ENCODE measurements around the gene PNMA6E.

The PNMA6E gene

GRCh38 chrX:153401133-153401764 lies at the start of gene PNMA6E:
Gene PNMA6E (minus strand): TSS chrX:153401350. CDS start chrX:153398849, 2,501 bp downstream.
- no peak for DNase-seq (ENCODE audit: low read depth)

DNA sequence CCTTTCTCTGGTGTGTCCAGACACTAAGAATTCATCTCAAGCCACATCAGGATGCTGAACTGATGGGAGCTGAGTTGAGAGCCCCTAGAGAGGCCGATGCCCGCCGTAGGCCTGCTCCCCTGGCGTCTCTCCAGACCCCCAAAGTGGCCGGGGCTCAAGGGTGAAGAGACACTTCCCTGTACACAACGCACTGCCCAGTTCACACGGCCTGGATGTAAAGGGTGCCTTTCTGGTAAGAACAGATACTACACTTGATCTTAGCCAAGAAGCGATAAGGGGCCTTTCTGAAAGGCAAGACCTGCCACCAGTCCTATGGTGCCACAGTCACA lies 49.8 kb upstream of the PNMA6E start:
- DNase-seq (ENCODE audit: low read depth), result no peak

DNA sequence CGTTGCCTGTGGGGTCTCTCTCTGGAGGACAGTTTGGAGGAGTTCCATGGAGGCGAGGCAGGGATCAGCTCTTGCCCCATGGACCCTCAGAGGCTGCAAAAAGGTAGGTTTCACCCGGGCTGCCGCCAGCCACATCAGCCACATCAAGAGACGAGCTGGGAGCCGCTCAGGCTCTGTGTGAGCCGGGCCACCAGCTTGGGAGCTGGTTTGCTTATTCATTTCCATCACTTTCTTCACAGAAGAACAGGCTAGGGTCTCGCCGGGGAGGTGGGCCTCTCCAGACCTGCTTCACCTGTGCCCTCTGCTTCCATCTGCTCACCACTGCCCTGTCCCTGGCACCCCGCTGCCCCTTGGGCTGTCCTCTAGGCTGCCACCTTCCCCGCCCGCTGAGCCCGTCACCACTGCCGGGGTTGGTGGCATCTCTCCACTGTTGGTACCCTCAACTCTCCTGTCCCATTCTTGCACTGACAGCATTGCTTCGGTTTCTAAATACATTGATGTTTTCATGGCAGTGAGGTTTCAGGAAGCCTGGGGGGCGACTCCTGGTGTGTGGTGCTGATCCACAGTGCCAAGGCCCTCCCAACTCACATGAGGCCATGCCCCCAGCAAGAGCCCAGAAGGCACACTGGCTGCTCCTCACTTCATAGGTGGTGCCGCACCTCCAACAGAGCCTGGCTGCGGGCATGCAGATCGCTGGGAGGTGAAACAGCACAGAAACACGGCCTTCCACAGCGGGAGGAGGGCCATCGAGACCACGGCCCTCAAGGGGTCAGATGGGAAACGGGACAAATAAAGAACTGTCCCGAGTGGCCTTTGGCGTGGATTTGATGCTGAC lies 49.2 kb upstream of the PNMA6E start:
- DNase-seq (ENCODE audit: low read depth), result no peak

- DNase-seq (ENCODE audit: low read depth), result no peak
Observed at GRCh38 chrX:153449368-153450113, 48.4 kb upstream of the PNMA6E start.

GRCh38 chrX:153448556-153449367 lies 47.6 kb upstream of the PNMA6E start:
- no peak for DNase-seq (ENCODE audit: low read depth)

DNA sequence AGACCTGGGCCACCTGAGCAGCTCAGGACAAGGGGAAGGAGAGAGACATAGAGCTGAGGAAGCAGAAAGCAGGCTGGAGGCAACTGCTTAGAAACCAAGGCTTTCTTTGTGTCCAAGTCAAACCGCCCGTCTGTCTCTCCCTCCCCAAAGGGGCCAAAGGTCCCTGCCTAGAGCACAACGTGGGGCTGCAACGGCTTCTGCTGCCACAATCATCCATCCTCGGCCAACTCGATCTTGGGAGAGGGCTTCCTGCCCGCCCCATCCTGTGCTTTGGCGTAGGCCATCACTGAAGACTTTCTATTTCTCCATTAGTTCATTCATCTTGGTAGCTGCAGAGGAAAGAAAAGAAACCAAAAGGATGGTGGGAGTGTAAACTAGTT lies 46.4 kb upstream of the PNMA6E start:
- DNase-seq (ENCODE audit: low read depth), result no peak

GRCh38 chrX:153446950-153447580 lies 45.9 kb upstream of the PNMA6E start:
- no peak for DNase-seq (ENCODE audit: low read depth)

GRCh38 chrX:153446636-153446936 lies 45.4 kb upstream of the PNMA6E start:
- DNase-seq (ENCODE audit: low read depth), result no peak

GRCh38 chrX:153445856-153446635 lies 44.9 kb upstream of the PNMA6E start, which contains the start of gene TREX2:
Gene TREX2 (minus strand): TSS chrX:153446056. CDS start chrX:153445430, 626 bp downstream.
- no peak for DNase-seq (ENCODE audit: low read depth)

DNA sequence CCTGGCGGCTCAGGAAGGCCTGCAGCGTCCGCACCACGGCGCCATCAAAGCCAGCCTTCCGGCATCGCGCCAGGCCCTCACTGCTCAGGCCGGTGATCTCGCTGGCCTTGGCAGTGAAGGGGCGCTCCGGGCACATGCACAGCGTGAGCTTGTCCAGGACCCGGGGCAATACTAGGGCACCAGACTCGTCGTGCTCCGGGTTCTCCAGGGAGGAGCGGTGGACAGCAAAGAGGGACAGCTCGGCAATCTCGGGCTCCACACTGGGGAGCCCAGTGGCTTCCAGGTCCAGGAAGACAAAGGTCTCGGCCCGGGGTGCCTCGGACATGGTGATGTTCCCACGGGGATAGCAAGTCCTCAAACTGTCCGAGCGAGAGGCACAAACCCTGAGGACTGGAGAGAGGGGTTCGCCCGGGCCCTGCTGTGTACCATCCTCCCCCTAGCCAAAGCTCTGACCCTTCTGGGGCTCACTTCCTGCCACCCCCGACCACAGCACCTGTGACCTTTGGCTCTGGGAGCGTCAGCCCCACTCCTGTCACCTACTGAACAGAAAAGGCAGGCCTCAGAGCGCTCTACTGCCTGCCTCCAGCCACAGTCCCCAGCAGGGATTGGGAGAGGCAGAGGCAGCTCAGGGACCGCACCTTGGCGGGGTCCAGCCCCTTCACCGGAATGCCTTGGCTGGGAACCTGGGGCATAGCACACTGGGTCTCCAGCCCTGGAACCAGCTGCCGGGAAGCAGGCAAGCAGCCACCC lies 44.1 kb upstream of the PNMA6E start:
- no peak for DNase-seq (ENCODE audit: low read depth)

DNA sequence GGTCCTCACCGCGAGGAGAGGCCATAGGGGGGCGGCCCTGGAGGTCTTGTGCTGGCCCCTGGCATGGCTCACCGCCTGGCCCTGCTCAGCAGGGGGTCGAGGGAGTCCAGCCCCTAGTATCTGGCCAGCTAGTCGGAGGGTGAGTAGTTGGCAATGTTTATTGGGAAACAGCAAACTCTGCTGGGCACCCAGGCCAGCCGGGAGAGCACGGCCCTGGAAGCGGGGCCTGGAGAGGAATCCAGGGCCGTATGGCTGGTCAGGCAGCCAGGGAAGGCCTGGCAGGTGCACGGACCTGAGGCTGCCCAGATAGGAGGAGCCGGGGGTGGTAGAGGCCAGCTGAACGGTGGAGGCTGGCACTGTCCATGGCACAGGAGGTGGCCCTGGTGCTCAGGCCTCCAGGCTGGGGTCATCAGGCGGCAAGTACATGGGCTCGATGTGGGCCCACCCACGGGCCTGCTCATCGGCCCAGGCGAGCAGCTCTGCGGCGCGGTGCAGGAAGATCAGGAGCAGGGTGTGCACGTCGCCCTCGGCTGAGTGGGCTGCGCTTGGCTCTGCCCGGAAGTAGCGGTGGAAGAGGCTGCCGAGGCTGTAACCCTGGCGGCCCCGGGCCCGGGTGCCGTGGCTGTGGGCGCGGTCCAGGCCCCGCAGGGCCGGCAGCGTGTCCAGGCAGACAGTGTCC lies 43.3 kb upstream of the PNMA6E start:
- DNase-seq (ENCODE audit: low read depth), result no peak

- DNase-seq (ENCODE audit: low read depth), result no peak
Observed at GRCh38 chrX:153443476-153444332, 42.6 kb upstream of the PNMA6E start.

GRCh38 chrX:153442463-153442862 lies 41.3 kb upstream of the PNMA6E start:
- no peak for DNase-seq (ENCODE audit: low read depth)

GRCh38 chrX:153441981-153442380 lies 40.8 kb upstream of the PNMA6E start:
- DNase-seq (ENCODE audit: low read depth), result no peak

DNA sequence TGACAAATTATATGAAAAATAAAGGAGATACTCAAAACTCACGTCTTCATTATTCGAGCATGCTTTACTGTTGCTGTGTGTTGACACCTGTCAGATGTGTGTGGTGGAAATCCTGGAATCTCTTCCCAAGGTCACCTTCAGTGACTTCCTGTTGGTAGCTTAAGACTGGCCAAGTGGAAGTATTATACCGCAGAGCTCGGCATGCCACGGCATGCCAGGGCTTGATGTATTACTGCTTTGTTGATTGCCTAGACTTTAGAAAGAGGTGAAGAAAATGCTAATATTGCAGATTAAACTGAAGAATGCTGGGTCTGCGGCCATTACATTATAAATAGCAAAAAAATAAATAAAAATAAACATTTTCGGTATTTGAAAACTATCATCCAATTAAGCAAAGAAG lies 40.1 kb upstream of the PNMA6E start:
- DNase-seq (ENCODE audit: low read depth), result no peak

DNA sequence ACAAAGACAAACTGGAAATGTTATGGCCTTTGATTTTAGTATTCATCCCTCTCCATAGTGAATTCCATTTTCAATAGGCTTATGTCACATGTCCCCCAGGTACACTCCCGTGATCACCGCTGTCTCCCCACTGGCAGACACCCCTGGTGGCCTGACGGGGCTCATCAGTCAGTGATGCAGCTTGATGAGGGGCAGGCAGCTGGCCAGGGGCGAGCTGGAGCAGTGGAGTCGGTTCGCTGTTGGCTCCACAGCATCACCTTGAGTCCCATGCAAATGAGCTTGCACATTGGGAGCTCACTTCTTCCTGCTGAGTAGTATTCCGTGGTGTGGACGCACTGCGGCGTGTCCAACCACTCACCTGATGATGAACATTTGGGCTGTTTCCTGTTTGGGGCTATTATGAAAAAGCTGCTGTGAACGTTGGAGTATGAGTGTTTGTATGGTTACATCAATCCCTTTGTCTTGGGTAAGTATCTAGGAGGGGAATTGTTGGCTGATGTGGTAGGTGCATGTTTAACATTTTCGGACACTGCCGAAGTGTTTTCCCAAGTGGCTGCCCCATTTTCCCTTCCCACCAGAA lies 39.5 kb upstream of the PNMA6E start:
- no peak for DNase-seq (ENCODE audit: low read depth)

DNA sequence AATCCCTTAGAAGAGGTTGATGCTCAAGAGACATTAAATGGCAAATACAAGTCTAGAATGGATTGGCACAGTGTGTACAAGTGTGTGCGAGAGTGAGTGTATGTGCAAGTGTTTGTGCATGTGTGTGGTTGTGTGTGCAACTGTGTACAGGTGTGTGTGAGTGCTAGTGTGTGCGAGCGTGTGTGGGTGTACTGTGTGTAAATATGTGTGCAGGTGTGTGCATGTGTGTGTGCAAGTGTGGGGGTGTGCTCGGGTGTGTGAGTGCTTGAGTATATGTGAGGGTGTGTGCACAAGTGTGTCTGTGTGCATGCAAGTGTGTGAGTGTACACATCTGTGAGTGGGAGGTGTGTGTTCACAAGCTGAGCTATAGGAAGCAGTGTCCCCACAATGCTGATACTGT lies 38.8 kb upstream of the PNMA6E start:
- no peak for DNase-seq (ENCODE audit: low read depth)

DNA sequence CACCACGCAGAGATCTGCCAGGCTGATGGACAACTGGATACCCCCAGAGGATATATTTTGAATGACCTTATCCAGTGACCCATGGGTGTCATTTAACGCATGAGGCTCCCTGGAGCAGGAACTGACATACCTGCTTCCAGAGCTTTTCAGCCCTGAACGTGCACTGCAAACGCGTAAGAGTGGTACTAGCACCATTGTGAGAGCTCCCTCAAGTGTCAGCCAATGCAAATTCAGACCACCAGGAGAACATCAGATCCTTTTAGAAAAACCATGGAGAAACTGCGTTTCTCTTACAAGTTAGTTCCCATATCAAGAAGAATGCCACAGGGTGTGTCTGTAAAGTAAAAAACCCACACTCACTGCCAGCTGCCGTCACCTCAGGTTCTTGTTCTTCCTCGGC lies 37.4 kb upstream of the PNMA6E start:
- no peak for DNase-seq (ENCODE audit: low read depth)

All from non-pigmented ciliary epithelial cell (primary cell).